Hepatocyte (in vitro differentiated cells): Measurements from ENCODE around the gene ZC3HAV1. TPM values are rescaled to one million over a fixed set of nuclear protein-coding genes. Genes with fewer than 3 reads are reported as not detected.

Experiments used
- DNase-seq: peaks from one replicate; pipeline ENCODE4 v3.0.0-alpha.2; 2016; ENCODE audit warnings: low spot score
- H2AFZ ChIP-seq: fragments of 200-600 bp; sonication (generic); 2 replicates; pipeline ENCODE4 v1.6.0; 2016; ENCODE audit warnings: antibody characterized with exemption, mild to moderate bottlenecking
- H3K27ac ChIP-seq: fragments of 200-600 bp; sonication (generic); 2 replicates; pipeline ENCODE4 v1.5.1; 2016; ENCODE audit warnings: mild to moderate bottlenecking
- H3K27me3 ChIP-seq: fragments of 200-600 bp; sonication (generic); 2 replicates; pipeline ENCODE4 v1.6.1; 2016
- H3K36me3 ChIP-seq: fragments of 200-600 bp; sonication (generic); replicated peaks from 2 replicates; pipeline ENCODE4 v1.5.1; 2016; ENCODE audit warnings: low read depth; ENCODE audit not compliant: insufficient read depth
- H3K4me1 ChIP-seq: fragments of 200-600 bp; sonication (generic); 2 replicates; pipeline ENCODE4 v1.5.1; 2016; ENCODE audit warnings: mild to moderate bottlenecking, moderate library complexity; ENCODE audit not compliant: insufficient read depth
- H3K4me2 ChIP-seq: fragments of 200-600 bp; sonication (generic); 2 replicates; pipeline ENCODE4 v1.6.0; 2016
- H3K4me3 ChIP-seq: fragments of 200-600 bp; sonication (generic); 2 replicates; pipeline ENCODE4 v1.5.1; 2016; ENCODE audit warnings: mild to moderate bottlenecking
- H3K79me2 ChIP-seq: fragments of 200-600 bp; sonication (generic); 2 replicates; pipeline ENCODE4 v1.6.0; 2017; ENCODE audit warnings: mild to moderate bottlenecking
- H3K9me2 ChIP-seq: fragments of 200-600 bp; sonication (generic); replicated peaks from 2 replicates; pipeline ENCODE4 v1.6.0; 2017; ENCODE audit warnings: mild to moderate bottlenecking; ENCODE audit not compliant: insufficient read depth
- H3K9me3 ChIP-seq: fragments of 200-600 bp; sonication (generic); 2 replicates; pipeline ENCODE4 v1.5.1; 2016; ENCODE audit warnings: low read depth, mild to moderate bottlenecking
- H4K20me1 ChIP-seq: fragments of 200-600 bp; sonication (generic); 2 replicates; pipeline ENCODE4 v1.6.0; 2016; ENCODE audit warnings: mild to moderate bottlenecking; ENCODE audit not compliant: insufficient read depth, poor library complexity, severe bottlenecking
- EZH2 ChIP-seq: fragments of 200-600 bp; sonication (generic); IDR thresholded peaks from 2 replicates; pipeline ENCODE4 v1.6.1; 2016; ENCODE audit warnings: antibody characterized with exemption, mild to moderate bottlenecking, borderline replicate concordance
- EZH2phosphoT487 ChIP-seq: fragments of 200-600 bp; sonication (generic); IDR thresholded peaks from one replicate; pipeline ENCODE4 v1.6.1; 2018; ENCODE audit warnings: antibody characterized with exemption, mild to moderate bottlenecking, low read depth, moderate library complexity; ENCODE audit not compliant: unreplicated experiment, severe bottlenecking
- WGBS: methylation state at CpG from one replicate; pipeline ENCODE4 v1.1.6; 2016; ENCODE audit warnings: low lambda C conversion rate; ENCODE audit errors: missing lambda C conversion rate; 5-methylcytosine and 5-hydroxymethylcytosine counted together
- polyA plus RNA-seq: library from polyadenylated mRNA; unstranded; fragments of >200 nt; fragmentation: Nextera tagmentation; extraction: Ambion mirVana; gene quantifications from 2 replicates; pipeline ENCODE4 v1.2.1, GENCODE V29; 2016
- total RNA-seq: library from RNA; depleted of rRNA; stranded (reverse); fragments of >200 nt; gene quantifications from 2 replicates; pipeline ENCODE4 v1.2.3, GENCODE V29; 2014
- TF ChIP-seq, protein P1 (sequence below): fragments of 200-600 bp; sonication (generic); IDR thresholded peaks from 2 replicates; pipeline ENCODE4 v1.5.1; 2016; ENCODE audit warnings: antibody characterized with exemption, mild to moderate bottlenecking; ENCODE audit not compliant: poor library complexity

The ZC3HAV1 gene
- total and polyA plus RNA-seq, 2 experiments from 2014 or later: 20.4 to 27.9 TPM

DNA sequence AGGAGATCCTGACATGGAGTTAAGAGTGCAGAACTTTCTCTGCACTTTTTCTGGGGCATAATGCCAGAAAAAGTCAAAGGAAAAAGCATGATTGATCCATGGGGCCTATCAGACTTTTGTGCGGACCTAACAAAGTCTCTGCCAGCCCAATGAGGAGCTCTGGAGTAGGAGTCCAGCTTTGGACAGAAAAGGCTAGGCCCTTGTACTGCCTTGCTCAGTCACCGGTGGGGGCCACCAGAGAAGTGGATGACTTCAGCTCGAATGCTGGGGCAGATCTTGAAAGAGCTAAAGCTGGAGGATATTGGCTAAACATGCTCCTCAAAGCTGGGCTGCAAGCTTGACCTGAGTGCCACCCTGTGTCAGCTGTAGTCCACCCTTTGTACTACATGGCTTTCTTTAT is 2.8 kb upstream of the ZC3HAV1 start:
- DNase-seq: no peak
- TF ChIP-seq EZH2 (no peak), EZH2phosphoT487 (no peak)
- TF ChIP-seq, protein P1, sequence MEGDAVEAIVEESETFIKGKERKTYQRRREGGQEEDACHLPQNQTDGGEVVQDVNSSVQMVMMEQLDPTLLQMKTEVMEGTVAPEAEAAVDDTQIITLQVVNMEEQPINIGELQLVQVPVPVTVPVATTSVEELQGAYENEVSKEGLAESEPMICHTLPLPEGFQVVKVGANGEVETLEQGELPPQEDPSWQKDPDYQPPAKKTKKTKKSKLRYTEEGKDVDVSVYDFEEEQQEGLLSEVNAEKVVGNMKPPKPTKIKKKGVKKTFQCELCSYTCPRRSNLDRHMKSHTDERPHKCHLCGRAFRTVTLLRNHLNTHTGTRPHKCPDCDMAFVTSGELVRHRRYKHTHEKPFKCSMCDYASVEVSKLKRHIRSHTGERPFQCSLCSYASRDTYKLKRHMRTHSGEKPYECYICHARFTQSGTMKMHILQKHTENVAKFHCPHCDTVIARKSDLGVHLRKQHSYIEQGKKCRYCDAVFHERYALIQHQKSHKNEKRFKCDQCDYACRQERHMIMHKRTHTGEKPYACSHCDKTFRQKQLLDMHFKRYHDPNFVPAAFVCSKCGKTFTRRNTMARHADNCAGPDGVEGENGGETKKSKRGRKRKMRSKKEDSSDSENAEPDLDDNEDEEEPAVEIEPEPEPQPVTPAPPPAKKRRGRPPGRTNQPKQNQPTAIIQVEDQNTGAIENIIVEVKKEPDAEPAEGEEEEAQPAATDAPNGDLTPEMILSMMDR: no peak
- no peaks in the 10 kb centered on the region for H4K20me1 ChIP-seq
- H3K27me3 ChIP-seq: no peaks in the 10 kb centered on the region
- no peaks in the 10 kb centered on the region for H3K36me3 ChIP-seq
- H3K4me2 ChIP-seq: no peak overlapping the region
- H3K9me3 ChIP-seq: no peaks in the 10 kb centered on the region
- H2AFZ ChIP-seq: no peak overlapping the region
- H3K79me2 ChIP-seq: peaks cover 16% of the 10 kb centered on the region
- WGBS: 91% methylated on average over 3 of the region's 3 CpGs
- H3K9me2 ChIP-seq: no peaks in the 10 kb centered on the region
- no peak overlapping the region for H3K4me3 ChIP-seq
- H3K27ac ChIP-seq: no peak overlapping the region
- peaks cover 6% of the 10 kb centered on the region for H3K4me1 ChIP-seq

DNA sequence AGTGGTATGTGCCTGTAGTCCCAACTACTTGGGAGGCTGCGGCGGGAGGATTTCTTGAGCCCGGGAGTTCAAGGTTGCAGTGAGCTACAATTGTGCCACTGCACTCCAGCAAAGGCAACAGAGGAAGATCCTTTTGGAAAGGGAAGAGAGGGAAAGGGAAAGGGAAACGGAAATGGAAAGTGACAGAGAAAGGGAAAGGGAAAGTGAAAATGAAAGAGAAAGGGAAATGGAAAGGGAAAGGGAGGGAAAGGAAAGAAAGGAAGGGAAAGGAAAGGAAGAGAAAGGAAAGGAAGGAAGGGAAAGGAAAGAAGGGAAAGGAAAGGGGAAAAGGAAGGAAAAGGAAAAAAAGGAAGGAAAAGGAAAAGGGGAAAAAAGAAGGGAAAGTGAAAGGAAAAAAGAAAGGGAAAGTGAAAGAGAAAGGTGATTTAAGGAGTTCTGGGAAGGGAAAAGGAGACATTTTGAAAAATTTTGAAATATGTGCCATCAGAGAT is 2.3 kb upstream of the ZC3HAV1 start:
- Histone ChIP-seq H3K4me3 (no peak overlapping the region), H3K36me3 (no peaks in the 10 kb centered on the region), H3K9me3 (no peaks in the 10 kb centered on the region), H4K20me1 (no peaks in the 10 kb centered on the region), H3K4me2 (no peak overlapping the region), H2AFZ (no peak overlapping the region), H3K4me1 (peaks cover 9% of the 10 kb centered on the region), H3K27ac (no peak overlapping the region), H3K9me2 (no peaks in the 10 kb centered on the region), H3K79me2 (peaks cover 21% of the 10 kb centered on the region), H3K27me3 (no peaks in the 10 kb centered on the region)
- DNase-seq: no peak
- TF ChIP-seq EZH2phosphoT487: no peak
- no peak for TF ChIP-seq EZH2
- TF ChIP-seq, protein P1: no peak
- 97% methylated on average over 4 of the region's 4 CpGs for WGBS

DNA sequence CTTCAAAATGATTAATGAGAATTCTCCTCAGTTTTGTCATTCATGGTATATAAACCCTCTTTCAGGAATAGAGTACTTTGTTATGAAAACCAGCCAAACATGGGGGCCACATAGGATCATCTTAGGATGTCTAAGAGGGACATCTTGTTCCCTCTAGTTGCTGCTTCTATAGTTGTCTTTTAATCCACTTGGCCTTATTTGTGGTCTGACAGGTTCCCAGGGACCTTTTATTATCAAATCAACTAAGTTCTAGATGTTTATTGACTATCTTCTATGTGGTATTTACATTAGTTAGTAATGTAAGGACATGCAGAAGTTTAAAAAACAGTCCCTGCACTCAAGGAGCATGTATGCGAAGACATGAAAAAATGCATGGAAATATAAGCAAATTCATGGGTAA is 1.6 kb upstream of the ZC3HAV1 start:
- Histone ChIP-seq H3K4me2 (no peak overlapping the region), H3K4me3 (no peak overlapping the region), H3K79me2 (peaks cover 28% of the 10 kb centered on the region), H3K27ac (no peak overlapping the region), H3K9me2 (no peaks in the 10 kb centered on the region), H3K9me3 (no peaks in the 10 kb centered on the region), H3K4me1 (peaks cover 9% of the 10 kb centered on the region), H3K36me3 (no peaks in the 10 kb centered on the region), H4K20me1 (no peaks in the 10 kb centered on the region), H3K27me3 (no peaks in the 10 kb centered on the region), H2AFZ (no peak overlapping the region)
- 100% methylated on average over 1 of the region's 1 CpG for WGBS
- TF ChIP-seq, protein P1: no peak
- TF ChIP-seq EZH2: no peak
- no peak for TF ChIP-seq EZH2phosphoT487
- DNase-seq: no peak
